Esophagus muscularis mucosa (tissue), 3 donors: ENCODE results near the gene CFAP206.

ENCODE experiments used
- CTCF ChIP-seq, 3 experiments: fragments of 200-600 bp in 2 of 3; fragments of 450-650 bp in 1 of 3; sonication (generic) in 2 of 3; IDR thresholded peaks; one replicate each; pipeline ENCODE4 v1.5.1; 2017 to 2019; ENCODE audit warnings: antibody characterized with exemption in 3 of 3, mild to moderate bottlenecking in 2 of 3, moderate library complexity in 1 of 3
- POLR2A ChIP-seq: fragments of 450-650 bp; IDR thresholded peaks from one replicate; pipeline ENCODE4 v1.6.1; 2017; ENCODE audit warnings: antibody characterized with exemption, moderate library complexity, mild to moderate bottlenecking, low read depth
- POLR2AphosphoS5 ChIP-seq, 2 donors: sonication (generic); formaldehyde crosslinking; IDR thresholded peaks; one replicate each; pipeline ENCODE4 v1.6.1; 2017; ENCODE audit warnings: antibody characterized with exemption in 2 of 2

DNA sequence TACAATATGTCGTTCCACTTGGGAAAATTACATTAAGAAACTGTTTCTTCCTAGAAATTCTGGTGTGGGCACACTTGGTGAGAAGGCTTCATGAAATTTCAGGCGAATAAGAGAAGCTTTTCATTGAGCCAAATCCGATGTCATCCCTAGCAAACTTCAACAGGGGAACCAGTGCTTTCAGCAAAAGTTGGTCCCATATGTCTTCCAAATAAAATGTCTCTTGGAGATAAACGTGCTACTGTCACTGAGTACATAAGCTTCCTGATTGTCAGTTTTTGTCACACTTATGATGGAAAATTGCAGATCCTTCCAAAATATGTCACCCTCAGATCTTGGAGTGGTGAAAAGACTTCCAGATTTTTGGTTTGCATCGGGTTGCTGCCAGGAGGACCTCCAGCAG, 33.9 kb downstream of the CFAP206 start:
- TF ChIP-seq POLR2AphosphoS5 (IDR thresholded peaks at IDR 0.05) (no peak), POLR2A (no peak), CTCF (IDR thresholded peaks at IDR 0.05) (no peak)
